Loucy (cell line): ENCODE measurements around the gene NPEPL1.

ENCODE experiments used
- H2AFZ ChIP-seq: fragments of 200-600 bp; sonication (generic); 2 replicates; pipeline ENCODE4 v1.6.0; 2016; ENCODE audit warnings: antibody characterized with exemption, mild to moderate bottlenecking, low read length, moderate library complexity
- H3F3A ChIP-seq: fragments of 200-600 bp; 2 replicates; pipeline ENCODE4 v1.6.0; 2016; ENCODE audit warnings: antibody characterized with exemption, low read depth, mild to moderate bottlenecking
- H3K27me3 ChIP-seq: fragments of 200-600 bp; sonication (generic); 2 replicates; pipeline ENCODE4 v1.6.1; 2014; ENCODE audit warnings: low read length, mild to moderate bottlenecking; ENCODE audit not compliant: insufficient read depth, poor library complexity, severe bottlenecking
- H3K36me3 ChIP-seq: fragments of 200-600 bp; sonication (generic); 2 replicates; pipeline ENCODE4 v1.6.1; 2016; ENCODE audit warnings: low read length; ENCODE audit not compliant: insufficient read depth
- H3K4me1 ChIP-seq: fragments of 200-600 bp; sonication (generic); 2 replicates; pipeline ENCODE4 v1.5.1; 2014; ENCODE audit warnings: low read length, mild to moderate bottlenecking; ENCODE audit not compliant: insufficient read depth, poor library complexity, severe bottlenecking
- H3K4me2 ChIP-seq: fragments of 200-600 bp; sonication (generic); 2 replicates; pipeline ENCODE4 v1.6.0; 2014; ENCODE audit warnings: antibody characterized with exemption, low read length, low read depth, mild to moderate bottlenecking; ENCODE audit not compliant: poor library complexity, severe bottlenecking
- H3K4me3 ChIP-seq: fragments of 200-600 bp; sonication (generic); 2 replicates; pipeline ENCODE4 v1.5.1; 2014; ENCODE audit warnings: low read length, mild to moderate bottlenecking, mixed read lengths; ENCODE audit not compliant: poor library complexity, severe bottlenecking
- H3K79me2 ChIP-seq: fragments of 200-600 bp; sonication (generic); 2 replicates; pipeline ENCODE4 v1.6.1; 2014; ENCODE audit warnings: low read length; ENCODE audit not compliant: insufficient read depth
- H3K9ac ChIP-seq: fragments of 200-600 bp; sonication (generic); 2 replicates; pipeline ENCODE4 v1.6.0; 2014; ENCODE audit warnings: mild to moderate bottlenecking, low read depth, low read length, moderate library complexity; ENCODE audit not compliant: poor library complexity, severe bottlenecking
- H3K9me2 ChIP-seq: fragments of 200-600 bp; sonication (generic); replicated peaks from 2 replicates; pipeline ENCODE4 v1.6.1; 2016; ENCODE audit warnings: low read depth, low read length, mixed read lengths
- H3K9me3 ChIP-seq: fragments of 200-600 bp; sonication (generic); 2 replicates; pipeline ENCODE4 v1.6.1; 2014; ENCODE audit warnings: mild to moderate bottlenecking, antibody characterized with exemption, low read length, low read depth; ENCODE audit not compliant: insufficient read depth
- H4K20me1 ChIP-seq: fragments of 200-600 bp; sonication (generic); 2 replicates; pipeline ENCODE4 v1.6.0; 2014; ENCODE audit warnings: antibody characterized with exemption, low read length, mild to moderate bottlenecking; ENCODE audit not compliant: insufficient read depth, poor library complexity, severe bottlenecking
- EZH2phosphoT487 ChIP-seq: fragments of 200-600 bp; IDR thresholded peaks from 2 replicates; pipeline ENCODE4 v1.6.1; 2018; ENCODE audit warnings: antibody characterized with exemption, mild to moderate bottlenecking, moderate library complexity, borderline replicate concordance
- TF ChIP-seq, protein P1 (sequence below): fragments of 200-600 bp; sonication (generic); conservative IDR thresholded peaks from 2 replicates; pipeline ENCODE4 v1.5.1; 2014; ENCODE audit warnings: mild to moderate bottlenecking, antibody characterized with exemption, low read length

NPEPL1 gene

DNA sequence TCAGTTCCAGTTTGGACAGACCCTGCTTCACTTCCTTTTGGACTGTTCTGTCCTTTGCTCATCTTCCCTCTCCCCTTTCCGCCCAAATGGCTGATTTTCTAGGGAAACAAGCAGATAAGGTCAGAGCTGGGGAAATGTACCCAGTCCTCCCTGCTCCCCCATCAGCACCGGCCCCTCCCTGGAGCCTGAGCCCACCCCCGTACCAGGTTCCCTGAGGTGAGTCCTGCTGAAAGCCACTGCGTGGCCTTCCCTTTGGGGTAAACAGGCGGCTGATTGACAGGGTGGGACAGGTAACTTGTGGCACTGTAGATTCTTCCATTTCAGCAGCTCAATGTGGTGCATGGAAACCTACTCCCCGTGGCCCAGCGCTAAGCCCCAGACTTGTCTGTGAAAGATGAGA is 70.5 kb downstream of the NPEPL1 start:
- no peaks in the 10 kb centered on the region for H3K4me1 ChIP-seq

More for the DNA sequence above, 70.5 kb downstream of the NPEPL1 start:
- Histone ChIP-seq H3K79me2 (no peaks in the 10 kb centered on the region), H3K9ac (no peak overlapping the region), H3K9me3 (no peaks in the 10 kb centered on the region), H3K36me3 (no peaks in the 10 kb centered on the region), H4K20me1 (no peaks in the 10 kb centered on the region), H2AFZ (no peak overlapping the region), H3K4me3 (no peak overlapping the region), H3K9me2 (no peaks in the 10 kb centered on the region), H3F3A (no peaks in the 10 kb centered on the region), H3K4me2 (no peak overlapping the region), H3K27me3 (no peaks in the 10 kb centered on the region)
- no peak for TF ChIP-seq EZH2phosphoT487
- TF ChIP-seq, protein P1, sequence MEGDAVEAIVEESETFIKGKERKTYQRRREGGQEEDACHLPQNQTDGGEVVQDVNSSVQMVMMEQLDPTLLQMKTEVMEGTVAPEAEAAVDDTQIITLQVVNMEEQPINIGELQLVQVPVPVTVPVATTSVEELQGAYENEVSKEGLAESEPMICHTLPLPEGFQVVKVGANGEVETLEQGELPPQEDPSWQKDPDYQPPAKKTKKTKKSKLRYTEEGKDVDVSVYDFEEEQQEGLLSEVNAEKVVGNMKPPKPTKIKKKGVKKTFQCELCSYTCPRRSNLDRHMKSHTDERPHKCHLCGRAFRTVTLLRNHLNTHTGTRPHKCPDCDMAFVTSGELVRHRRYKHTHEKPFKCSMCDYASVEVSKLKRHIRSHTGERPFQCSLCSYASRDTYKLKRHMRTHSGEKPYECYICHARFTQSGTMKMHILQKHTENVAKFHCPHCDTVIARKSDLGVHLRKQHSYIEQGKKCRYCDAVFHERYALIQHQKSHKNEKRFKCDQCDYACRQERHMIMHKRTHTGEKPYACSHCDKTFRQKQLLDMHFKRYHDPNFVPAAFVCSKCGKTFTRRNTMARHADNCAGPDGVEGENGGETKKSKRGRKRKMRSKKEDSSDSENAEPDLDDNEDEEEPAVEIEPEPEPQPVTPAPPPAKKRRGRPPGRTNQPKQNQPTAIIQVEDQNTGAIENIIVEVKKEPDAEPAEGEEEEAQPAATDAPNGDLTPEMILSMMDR = no peak
